C4-2B (cell line): ENCODE results near the gene LRRC27.

Experiments used
- CTCF ChIP-seq: fragments of 450-650 bp; conservative IDR thresholded peaks from 2 replicates; pipeline ENCODE4 v1.5.1; 2017; ENCODE audit warnings: mild to moderate bottlenecking
- ZFX ChIP-seq: fragments of 450-650 bp; IDR thresholded peaks from 2 replicates; pipeline ENCODE4 v1.6.1; 2017

- TF ChIP-seq CTCF (no peak), ZFX (no peak)
These were observed 89.2 kb downstream of the LRRC27 start for GRCh38 chr10:132420981-132421846.
